ENCODE results near the gene ACER2. TPM values are rescaled to one million over a fixed set of nuclear protein-coding genes. Genes with fewer than 3 reads are reported as not detected.
A peak's percentile ranks its signal among the peaks of the same experiment; 100 is the strongest.

Gene ACER2
- polyA plus RNA-seq, 1 experiment, result 1.4 TPM

DNA sequence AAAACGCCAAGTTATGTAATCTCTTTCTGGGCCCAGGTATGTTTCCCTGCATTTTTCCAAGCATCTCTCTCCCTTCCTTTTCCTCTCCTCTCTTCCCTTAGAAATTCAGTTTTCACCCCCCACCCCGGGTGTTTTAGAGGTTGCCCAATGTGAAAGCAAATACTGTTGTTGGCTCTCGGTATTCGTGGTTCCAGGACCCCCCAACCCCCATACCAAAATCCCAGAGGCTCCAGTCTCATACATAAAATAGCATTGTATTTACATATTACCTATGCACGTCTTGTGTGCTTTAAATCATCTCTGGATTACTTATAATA lies 48.8 kb downstream of the ACER2 start:
- no peak for DNase-seq (ENCODE audit: low read depth)
- no peaks in the 10 kb centered on the region for H3K27me3 ChIP-seq (ENCODE audit: control insufficient read depth, insufficient read depth, low read length)
- TF ChIP-seq, protein P1, sequence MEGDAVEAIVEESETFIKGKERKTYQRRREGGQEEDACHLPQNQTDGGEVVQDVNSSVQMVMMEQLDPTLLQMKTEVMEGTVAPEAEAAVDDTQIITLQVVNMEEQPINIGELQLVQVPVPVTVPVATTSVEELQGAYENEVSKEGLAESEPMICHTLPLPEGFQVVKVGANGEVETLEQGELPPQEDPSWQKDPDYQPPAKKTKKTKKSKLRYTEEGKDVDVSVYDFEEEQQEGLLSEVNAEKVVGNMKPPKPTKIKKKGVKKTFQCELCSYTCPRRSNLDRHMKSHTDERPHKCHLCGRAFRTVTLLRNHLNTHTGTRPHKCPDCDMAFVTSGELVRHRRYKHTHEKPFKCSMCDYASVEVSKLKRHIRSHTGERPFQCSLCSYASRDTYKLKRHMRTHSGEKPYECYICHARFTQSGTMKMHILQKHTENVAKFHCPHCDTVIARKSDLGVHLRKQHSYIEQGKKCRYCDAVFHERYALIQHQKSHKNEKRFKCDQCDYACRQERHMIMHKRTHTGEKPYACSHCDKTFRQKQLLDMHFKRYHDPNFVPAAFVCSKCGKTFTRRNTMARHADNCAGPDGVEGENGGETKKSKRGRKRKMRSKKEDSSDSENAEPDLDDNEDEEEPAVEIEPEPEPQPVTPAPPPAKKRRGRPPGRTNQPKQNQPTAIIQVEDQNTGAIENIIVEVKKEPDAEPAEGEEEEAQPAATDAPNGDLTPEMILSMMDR (IDR thresholded peaks at IDR 0.05; ENCODE audit: insufficient read depth, low read depth, low read length), result no peak
- no peaks in the 10 kb centered on the region for H3K36me3 ChIP-seq (ENCODE audit: control insufficient read depth, insufficient read depth, low read length)
- POLR2A ChIA-PET, result no interaction called here
- CTCF ChIA-PET, result interaction anchor here (0.5 to 8.1 kb wide), 14 partner anchors 8 to 444 kb away, joined by 3 to 48 read pairs (median 4); partner anchors contain the start of gene RRAGA
- H3K4me3 ChIP-seq (ENCODE audit: low read depth, low read length), result no peak overlapping the region

DNA sequence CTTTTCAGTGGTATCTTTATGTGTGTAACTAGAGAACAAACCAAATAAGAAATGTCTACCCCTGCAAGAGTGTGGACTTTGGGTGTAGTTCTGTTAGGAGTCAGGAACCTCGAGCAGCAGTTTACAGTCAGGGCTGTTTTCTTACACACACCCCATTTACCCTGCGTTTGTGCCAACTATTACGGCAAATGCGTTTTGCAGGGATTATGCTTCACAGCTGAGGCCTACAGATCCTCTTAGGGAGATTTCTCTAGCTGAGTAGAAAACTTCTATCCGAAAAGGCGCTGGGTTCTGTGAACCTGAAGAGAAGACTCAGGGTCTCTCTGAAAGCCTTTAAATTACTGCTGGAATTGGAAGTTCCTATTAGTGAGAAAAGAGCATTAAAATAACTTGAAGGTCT lies 51.4 kb downstream of the ACER2 start:
- ChIA-PET CTCF (interaction anchor here (0.9 kb wide), 1 partner anchor 22 kb away, joined by 3 read pairs; no protein-coding TSS in a partner anchor), POLR2A (no interaction called here)
- Histone ChIP-seq H3K27me3 (ENCODE audit: control insufficient read depth, insufficient read depth, low read length) (no peaks in the 10 kb centered on the region), H3K4me3 (ENCODE audit: low read depth, low read length) (no peak overlapping the region), H3K36me3 (ENCODE audit: control insufficient read depth, insufficient read depth, low read length) (no peaks in the 10 kb centered on the region)
- DNase-seq (ENCODE audit: low read depth), result no peak
- TF ChIP-seq, protein P1 (IDR thresholded peaks at IDR 0.05; ENCODE audit: insufficient read depth, low read depth, low read length), result no peak

DNA sequence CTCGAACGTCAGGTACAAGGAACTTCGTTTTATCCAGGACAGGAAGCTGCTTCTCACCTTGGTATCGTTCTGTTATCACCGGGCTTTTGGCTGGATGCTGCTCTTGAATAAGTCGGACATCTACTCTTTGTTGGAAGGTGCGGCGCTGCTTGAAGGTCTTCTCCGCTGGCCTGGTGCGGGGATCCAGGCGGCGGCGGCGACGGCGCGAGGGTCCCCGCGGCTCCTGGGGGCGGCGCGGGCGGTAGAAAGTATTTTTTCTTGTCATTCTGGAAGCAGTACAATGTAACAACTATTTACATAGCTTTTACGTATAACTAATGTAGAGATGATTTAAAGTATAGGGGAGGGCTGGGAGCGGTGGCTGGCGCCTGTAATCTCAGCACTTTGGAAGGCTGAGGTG lies 52.3 kb downstream of the ACER2 start:
- POLR2A ChIA-PET, result no interaction called here
- TF ChIP-seq, protein P1 (IDR thresholded peaks at IDR 0.05; ENCODE audit: insufficient read depth, low read depth, low read length), result no peak
- no peak overlapping the region for H3K4me3 ChIP-seq (ENCODE audit: low read depth, low read length)
- CTCF ChIA-PET, result interaction anchor here (0.9 kb wide), 1 partner anchor 23 kb away, joined by 3 read pairs; no protein-coding TSS in a partner anchor
- H3K36me3 ChIP-seq (ENCODE audit: control insufficient read depth, insufficient read depth, low read length), result no peaks in the 10 kb centered on the region
- no peaks in the 10 kb centered on the region for H3K27me3 ChIP-seq (ENCODE audit: control insufficient read depth, insufficient read depth, low read length)
- DNase-seq (ENCODE audit: low read depth), result no peak

DNA sequence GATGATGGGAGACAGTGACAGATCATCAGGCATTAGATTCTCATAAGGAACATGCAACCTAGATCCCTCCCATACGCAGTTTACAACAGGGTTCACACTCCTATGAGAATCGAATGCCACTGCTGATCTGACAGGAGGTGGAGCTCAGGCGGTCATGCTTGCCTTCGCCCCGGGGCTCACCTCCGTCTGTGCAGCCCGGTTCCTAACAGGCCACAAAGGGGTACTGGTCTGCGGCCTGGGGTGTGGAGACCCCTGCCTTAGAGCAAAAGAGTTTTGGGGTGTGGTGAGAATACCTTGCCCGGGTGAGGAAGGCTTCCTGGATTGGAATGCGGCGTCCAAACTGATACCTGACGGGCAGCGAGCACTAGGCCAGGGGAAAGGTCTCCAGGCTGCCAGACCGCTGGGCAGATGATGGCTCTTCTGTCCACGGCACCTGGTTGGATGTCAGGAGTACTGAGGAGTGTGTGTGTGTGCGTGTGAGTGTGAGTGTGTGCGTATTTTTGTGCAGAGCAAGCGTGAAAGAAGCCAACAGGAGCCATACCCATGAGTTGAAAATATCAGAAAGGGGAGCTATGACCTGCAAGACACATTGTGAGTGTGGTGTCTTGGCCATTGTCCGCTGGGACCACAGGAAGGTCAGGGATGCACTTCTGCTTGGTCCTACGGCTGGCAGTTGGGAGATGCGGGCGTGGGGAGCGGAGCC lies 55.4 kb downstream of the ACER2 start:
- Histone ChIP-seq H3K36me3 (ENCODE audit: control insufficient read depth, insufficient read depth, low read length) (no peaks in the 10 kb centered on the region), H3K4me3 (ENCODE audit: low read depth, low read length) (no peak overlapping the region; the same call in 1 of the 2 replicates), H3K27me3 (ENCODE audit: control insufficient read depth, insufficient read depth, low read length) (no peaks in the 10 kb centered on the region; the same call in 1 of the 2 replicates)
- ChIA-PET POLR2A (no interaction called here), CTCF (interaction anchor here (0.5 to 6.1 kb wide), 25 partner anchors 9 to 482 kb away, joined by 3 to 48 read pairs (median 4); partner anchors contain the start of gene SAXO1)
- no peak for DNase-seq (ENCODE audit: low read depth)
- TF ChIP-seq, protein P1 (IDR thresholded peaks at IDR 0.05; ENCODE audit: insufficient read depth, low read depth, low read length), result no peak

GRCh38 chr9:19464764-19465585 lies 56.2 kb downstream of the ACER2 start:
- POLR2A ChIA-PET, result interaction anchor here (0.5 kb wide), 1 partner anchor 424 kb away, joined by 6 read pairs; no protein-coding TSS in a partner anchor
- CTCF ChIA-PET, result interaction anchor here (0.6 to 6.1 kb wide), 26 partner anchors 9 to 483 kb away, joined by 3 to 48 read pairs (median 4); partner anchors contain the start of gene SAXO1
- no peaks in the 10 kb centered on the region; the same call in 1 of the 2 replicates for H3K27me3 ChIP-seq (ENCODE audit: control insufficient read depth, insufficient read depth, low read length)
- no peaks in the 10 kb centered on the region for H3K36me3 ChIP-seq (ENCODE audit: control insufficient read depth, insufficient read depth, low read length)
- peak overlapping the region; percentile 26 for H3K4me3 ChIP-seq (ENCODE audit: low read depth, low read length)
- TF ChIP-seq, protein P1 (IDR thresholded peaks at IDR 0.05; ENCODE audit: insufficient read depth, low read depth, low read length), result peak; percentile 52
- DNase-seq (ENCODE audit: low read depth), result no peak
